Ishikawa (cell line): ENCODE results near the gene CAPN5.

Experiments used
- CREB1 ChIP-seq: IDR thresholded peaks from 2 replicates; pipeline ENCODE4 v1.6.1; 2012; ENCODE audit warnings: low read depth
- EGR1 ChIP-seq: IDR thresholded peaks from 2 replicates; pipeline ENCODE4 v1.6.1; 2012
- EP300 ChIP-seq: IDR thresholded peaks from 2 replicates; pipeline ENCODE4 v1.6.1; 2012; ENCODE audit warnings: borderline replicate concordance

DNA sequence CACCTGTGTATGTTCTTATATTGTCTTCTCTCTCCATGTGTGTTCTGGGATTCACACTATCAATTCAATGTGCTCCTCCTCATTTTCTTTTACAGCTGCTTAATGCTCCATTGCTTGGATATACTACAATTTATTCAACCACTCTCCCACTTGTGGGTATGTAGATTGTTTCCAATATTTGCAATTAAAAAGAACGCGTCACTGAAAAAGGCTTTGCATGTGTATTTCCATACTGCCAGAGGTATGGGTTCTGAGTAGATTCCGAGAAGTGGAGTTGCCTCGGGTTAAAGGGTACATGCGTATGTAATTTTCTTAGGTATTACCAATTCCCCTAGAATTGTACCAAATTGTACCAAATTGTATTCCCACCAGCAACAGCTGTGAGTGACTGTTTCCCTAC lies 7.0 kb upstream of the CAPN5 start:
- TF ChIP-seq EP300 (no peak), CREB1 (no peak), EGR1 (no peak)
